Upper lobe of left lung (tissue), 4 donors: ENCODE data around the gene CYLD.

ENCODE experiments used
- CTCF ChIP-seq, 6 experiments: fragments of 450-650 bp in 4 of 6; fragments of 200-600 bp in 2 of 6; sonication (generic) in 2 of 6; IDR thresholded peaks; one replicate each; pipeline ENCODE4 v1.5.1; 2016 to 2019; ENCODE audit warnings: antibody characterized with exemption in 6 of 6
- POLR2A ChIP-seq, 4 donors: fragments of 450-650 bp; IDR thresholded peaks; one replicate each; pipeline ENCODE4 v1.5.1; 2016 to 2017; ENCODE audit warnings: antibody characterized with exemption in 4 of 4, mild to moderate bottlenecking in 2 of 4
- POLR2AphosphoS5 ChIP-seq, 2 donors: sonication (generic); formaldehyde crosslinking; IDR thresholded peaks; one replicate each; pipeline ENCODE4 v1.5.1; 2017; ENCODE audit warnings: antibody characterized with exemption in 2 of 2

- TF ChIP-seq POLR2A (IDR thresholded peaks at IDR 0.05): peak in 2 of 4 donors; percentile 25 to 48
- TF ChIP-seq POLR2AphosphoS5 (IDR thresholded peaks at IDR 0.05): peak in 1 of 2 donors; percentile 75
- no peak for TF ChIP-seq CTCF (IDR thresholded peaks at IDR 0.05)
Observed at GRCh38 chr16:50696575-50697420, 45.1 kb upstream of the CYLD start.
